GM18858 (cell line): Measurements from ENCODE around the gene VDAC1.
A peak's percentile ranks its signal among the peaks of the same experiment; 100 is the strongest.
"Not testable (repeated sequence)": the region's sequence is repeated elsewhere in the genome, so short reads cannot be mapped to it uniquely, and the experiment has no call there.

Source experiments
- ATAC-seq: cut with Tn5 transposase; IDR thresholded peaks from one replicate; pipeline ENCODE4 v1.9.1; 2021; ENCODE audit not compliant: unreplicated experiment

The VDAC1 gene

GRCh38 chr5:133944263-133945185 lies 60.3 kb downstream of the VDAC1 start:
- ATAC-seq = peak; percentile 53

GRCh38 chr5:133943475-133943817 lies 61.3 kb downstream of the VDAC1 start:
- no peak for ATAC-seq

- ATAC-seq = no peak
These were observed 61.9 kb downstream of the VDAC1 start for GRCh38 chr5:133942614-133943474.

- no peak for ATAC-seq
These were observed 63.1 kb downstream of the VDAC1 start for GRCh38 chr5:133941456-133942196.

GRCh38 chr5:133939668-133940067 lies 65.1 kb downstream of the VDAC1 start:
- no peak for ATAC-seq

- peak; percentile 48 for ATAC-seq
These were observed 65.8 kb downstream of the VDAC1 start for GRCh38 chr5:133938929-133939328.

GRCh38 chr5:133938039-133938821 lies 66.5 kb downstream of the VDAC1 start:
- ATAC-seq = no peak

- not testable (repeated sequence) for ATAC-seq
These were observed 67.1 kb downstream of the VDAC1 start for GRCh38 chr5:133937628-133938027.

GRCh38 chr5:133936651-133937015 lies 68.1 kb downstream of the VDAC1 start:
- ATAC-seq = no peak

GRCh38 chr5:133935991-133936650 lies 68.7 kb downstream of the VDAC1 start:
- not testable (repeated sequence) for ATAC-seq

GRCh38 chr5:133935667-133935940 lies 69.2 kb downstream of the VDAC1 start:
- no peak for ATAC-seq

- peak; percentile 36 for ATAC-seq
These were observed 69.7 kb downstream of the VDAC1 start for GRCh38 chr5:133934822-133935666.

GRCh38 chr5:133934311-133934710 lies 70.5 kb downstream of the VDAC1 start:
- ATAC-seq = no peak

GRCh38 chr5:133933670-133934295 lies 71.0 kb downstream of the VDAC1 start:
- ATAC-seq = no peak

GRCh38 chr5:133933169-133933509 lies 71.6 kb downstream of the VDAC1 start:
- no peak for ATAC-seq

GRCh38 chr5:133932441-133933168 lies 72.2 kb downstream of the VDAC1 start:
- ATAC-seq = no peak

- ATAC-seq = no peak
These were observed 73.2 kb downstream of the VDAC1 start for GRCh38 chr5:133931546-133931945.

- no peak for ATAC-seq
These were observed 74.0 kb downstream of the VDAC1 start for GRCh38 chr5:133930813-133931090.
